Pons (tissue), 1 donor: ENCODE data around the gene AANAT.
A peak's percentile ranks its signal among the peaks of the same experiment; 100 is the strongest.
"Not testable (repeated sequence)": the region's sequence is repeated elsewhere in the genome, so short reads cannot be mapped to it uniquely, and the experiment has no call there.

Experiments
- DNase-seq: peaks from one replicate; pipeline ENCODE4 v3.0.0-alpha.2; 2016; ENCODE audit warnings: low spot score

AANAT gene

DNA sequence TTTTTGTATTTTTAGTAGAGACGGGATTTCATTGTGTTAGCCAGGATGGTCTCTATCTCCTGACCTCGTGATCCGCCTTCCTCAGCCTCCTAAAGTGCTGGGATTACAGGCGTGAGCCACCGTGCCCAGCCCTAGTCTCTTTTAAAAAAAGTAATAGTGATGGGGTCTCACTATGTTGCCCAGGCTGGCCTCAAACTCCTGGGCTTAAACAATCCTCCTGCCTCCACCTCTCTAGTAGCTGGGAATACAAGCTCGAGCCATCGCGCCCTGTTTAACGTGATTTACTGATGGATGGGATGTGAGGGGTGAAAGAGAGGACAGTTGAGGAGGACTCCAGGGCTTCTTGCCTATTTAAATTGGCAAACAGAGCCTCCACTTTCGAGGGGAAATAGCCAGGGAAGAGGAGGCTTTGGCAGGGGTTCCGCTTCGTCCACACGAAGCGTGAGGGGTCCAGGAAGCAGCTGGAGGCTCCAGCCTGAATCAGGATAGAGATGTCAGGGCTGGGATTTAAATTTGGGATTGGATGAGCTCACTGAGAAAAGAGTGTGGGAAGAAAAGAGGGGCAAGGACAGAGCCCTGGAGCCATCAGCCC lies 41.2 kb downstream of the AANAT start:
- DNase-seq: not testable (repeated sequence)

DNA sequence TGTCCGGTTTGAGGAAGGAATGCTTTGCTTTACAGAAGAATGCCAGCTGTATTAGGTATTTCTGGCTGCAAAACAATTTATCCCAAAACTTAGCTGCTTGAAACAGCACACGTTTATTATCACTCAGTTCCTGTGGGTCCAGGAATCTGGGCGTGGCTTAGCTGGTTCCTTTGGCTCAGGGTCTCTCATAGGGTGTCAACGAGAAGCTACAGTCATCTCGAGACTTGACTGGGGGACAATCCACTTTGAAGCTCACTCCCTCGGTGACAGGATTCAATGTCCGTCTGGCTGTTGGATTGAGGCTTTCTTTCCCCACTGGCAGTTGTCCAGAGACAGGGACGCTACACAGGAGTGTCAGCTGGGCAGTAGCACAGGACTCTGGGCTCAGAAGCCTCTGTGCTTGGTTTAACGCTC lies 43.4 kb downstream of the AANAT start:
- no peak for DNase-seq

DNA sequence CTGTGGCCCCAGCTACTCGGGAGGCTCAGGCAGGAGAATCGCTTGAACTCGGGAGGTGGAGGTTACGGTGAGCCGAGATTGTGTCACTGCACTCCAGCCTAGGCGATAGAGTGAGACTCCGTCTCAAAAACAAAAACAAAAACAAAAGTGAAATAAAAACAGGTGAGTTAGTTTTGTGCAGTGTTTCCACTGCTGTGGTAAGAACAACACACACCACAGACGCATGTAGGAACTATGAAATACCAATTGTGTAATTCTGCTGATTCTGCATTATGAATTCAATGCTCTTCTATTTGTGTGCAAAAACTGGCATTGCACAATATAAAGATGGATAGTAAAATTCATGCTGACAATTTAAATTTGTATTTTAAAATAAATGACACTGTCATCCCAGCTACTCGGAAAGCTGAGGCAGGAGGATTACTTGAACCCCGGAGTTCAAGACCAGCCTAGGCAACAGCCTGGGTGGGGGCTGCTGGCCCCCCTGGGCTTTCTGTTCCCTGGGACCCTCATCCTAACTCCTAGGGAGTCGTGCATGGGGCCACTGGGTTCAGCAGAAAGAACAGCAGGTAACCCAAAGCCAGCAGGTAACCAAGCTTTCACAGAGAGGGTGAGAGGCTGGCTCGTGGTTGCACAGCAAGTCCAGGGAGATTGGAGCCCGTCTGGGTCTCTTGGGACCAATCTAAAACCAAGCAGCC lies 44.4 kb downstream of the AANAT start:
- DNase-seq: no peak

DNA sequence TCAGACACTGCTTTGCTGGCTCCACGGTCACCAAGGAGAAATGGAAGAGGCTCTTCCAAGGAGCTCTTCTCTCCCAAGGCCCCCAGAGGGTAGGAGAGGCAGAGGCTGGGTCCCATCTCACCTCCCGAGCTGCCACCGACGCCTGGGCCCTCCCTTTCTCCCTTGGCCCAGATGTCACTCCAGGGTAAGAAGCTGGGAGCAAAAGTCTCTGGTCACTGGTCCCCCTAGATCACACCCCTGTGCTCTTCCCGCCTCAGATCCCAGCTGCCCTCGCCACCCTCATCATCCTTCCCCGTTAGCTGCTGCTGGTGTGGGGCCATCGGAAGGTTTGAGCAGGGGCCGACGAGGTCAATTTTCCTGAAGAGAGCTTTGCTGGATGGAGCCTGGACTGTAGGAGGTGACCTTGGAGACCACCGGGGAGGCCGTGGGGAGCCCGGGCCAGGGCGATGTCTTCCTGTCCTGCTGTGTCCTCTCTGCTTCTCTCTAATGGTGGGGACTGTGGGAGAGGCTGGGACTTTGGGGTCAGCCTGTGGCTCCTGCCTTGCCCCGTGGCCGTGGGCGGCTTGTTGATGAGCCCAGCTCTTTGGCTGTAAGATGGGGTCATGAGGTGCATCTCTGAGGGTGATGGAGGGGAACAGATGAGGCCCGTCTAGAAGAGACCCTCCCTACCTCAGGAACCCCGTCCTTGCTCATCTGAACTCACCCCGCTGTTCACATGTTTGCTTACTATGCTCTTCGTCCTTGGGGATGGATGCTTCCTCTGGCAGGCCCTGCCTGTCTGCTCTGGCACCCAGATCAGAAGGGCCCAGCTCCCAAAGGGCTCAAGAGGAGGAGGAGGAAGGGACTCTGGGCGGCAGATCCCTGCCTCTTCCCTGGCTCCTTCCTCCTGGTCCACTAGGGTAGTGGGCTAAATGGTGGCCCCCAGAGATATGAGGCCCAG lies 45.2 kb downstream of the AANAT start:
- DNase-seq: no peak

DNA sequence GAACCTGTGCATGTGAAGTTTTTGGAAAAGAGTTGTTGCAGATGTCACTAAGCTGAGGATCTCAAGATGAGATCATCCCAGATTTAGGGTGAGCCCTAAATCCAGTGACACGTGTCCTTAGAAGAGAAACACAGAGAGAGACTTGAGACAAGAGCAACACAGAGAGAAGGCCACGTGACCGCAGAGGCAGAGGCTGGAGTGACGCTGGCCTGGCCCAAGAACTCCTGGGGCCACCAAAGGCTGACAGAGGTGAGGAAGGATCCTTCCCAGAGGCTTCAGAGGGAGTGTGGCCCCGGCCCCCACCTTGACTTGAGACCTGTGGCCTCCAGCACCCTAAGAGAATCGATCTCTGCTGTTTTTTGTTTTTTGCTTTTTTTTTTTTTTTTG lies 45.9 kb downstream of the AANAT start:
- no peak for DNase-seq

DNA sequence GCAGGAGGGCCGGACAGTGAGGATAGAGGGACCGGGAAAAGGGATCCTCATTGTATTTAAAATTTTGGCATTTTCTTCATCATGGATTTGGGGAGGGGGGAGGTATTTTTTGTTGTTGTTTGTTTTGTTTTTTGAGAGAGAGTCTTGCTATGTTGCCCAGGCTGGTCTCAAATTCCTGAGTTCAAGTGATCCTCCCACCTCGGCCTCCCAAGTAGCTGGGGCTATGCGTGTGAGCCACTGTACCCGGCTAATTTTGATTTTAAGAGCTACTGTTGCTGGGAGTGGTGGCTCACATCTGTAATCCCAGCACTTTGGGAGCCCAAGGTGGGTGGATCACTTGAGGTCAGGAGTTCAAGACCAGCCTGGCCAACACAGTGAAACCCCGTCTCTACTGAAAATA lies 47.0 kb downstream of the AANAT start:
- not testable (repeated sequence) for DNase-seq

DNA sequence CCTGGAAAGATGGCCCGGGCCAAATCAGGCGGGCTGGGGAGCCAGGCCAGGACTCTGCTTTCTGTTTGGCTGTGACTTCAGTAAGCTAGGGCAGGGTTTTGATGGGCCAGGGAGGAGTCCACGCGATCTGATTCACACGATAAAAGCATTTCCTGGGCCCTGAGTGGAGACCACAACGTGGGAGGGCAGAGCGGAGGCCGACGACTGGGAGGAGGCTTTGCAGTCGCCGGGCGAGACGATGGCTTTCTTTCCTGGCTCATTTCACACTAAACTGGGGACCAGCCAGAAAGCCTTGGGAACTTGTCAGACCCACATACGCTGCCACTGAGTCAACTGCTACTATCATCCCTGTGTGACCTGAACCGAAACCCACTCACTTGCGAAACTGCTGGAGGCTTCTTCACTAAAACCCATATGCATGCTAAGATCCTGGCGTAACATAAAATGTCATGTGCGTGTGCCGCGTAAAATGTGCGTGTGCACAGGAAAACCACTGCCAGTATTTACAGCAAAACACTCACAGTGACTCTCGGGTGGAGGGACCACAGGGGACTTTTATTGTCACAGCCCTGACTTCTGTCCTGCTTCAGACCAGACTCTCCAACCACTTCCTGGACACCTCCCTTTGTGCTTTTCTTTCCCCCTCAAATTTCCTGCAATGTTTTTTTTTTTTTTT lies 48.0 kb downstream of the AANAT start:
- DNase-seq: peak; percentile 65

DNA sequence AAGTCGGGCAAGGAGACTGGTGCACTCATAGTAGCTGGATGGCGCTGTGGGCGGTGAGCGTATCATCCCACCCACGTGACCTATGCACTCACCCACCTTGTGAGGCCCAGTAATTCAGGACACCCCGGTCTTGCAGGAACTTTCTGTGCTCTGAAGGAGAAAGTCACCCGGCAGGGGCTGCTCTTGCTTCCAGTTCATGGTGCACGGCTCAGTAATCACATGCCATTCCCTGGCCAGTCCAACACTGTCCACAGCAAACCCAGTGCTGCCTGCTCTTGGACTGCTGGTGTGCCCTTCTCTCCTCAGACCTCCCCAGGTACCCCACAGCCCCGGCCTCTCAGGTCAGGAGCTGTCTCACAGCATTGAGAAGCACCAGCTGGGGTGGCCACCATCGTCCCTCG lies 50.2 kb downstream of the AANAT start:
- DNase-seq: no peak

DNA sequence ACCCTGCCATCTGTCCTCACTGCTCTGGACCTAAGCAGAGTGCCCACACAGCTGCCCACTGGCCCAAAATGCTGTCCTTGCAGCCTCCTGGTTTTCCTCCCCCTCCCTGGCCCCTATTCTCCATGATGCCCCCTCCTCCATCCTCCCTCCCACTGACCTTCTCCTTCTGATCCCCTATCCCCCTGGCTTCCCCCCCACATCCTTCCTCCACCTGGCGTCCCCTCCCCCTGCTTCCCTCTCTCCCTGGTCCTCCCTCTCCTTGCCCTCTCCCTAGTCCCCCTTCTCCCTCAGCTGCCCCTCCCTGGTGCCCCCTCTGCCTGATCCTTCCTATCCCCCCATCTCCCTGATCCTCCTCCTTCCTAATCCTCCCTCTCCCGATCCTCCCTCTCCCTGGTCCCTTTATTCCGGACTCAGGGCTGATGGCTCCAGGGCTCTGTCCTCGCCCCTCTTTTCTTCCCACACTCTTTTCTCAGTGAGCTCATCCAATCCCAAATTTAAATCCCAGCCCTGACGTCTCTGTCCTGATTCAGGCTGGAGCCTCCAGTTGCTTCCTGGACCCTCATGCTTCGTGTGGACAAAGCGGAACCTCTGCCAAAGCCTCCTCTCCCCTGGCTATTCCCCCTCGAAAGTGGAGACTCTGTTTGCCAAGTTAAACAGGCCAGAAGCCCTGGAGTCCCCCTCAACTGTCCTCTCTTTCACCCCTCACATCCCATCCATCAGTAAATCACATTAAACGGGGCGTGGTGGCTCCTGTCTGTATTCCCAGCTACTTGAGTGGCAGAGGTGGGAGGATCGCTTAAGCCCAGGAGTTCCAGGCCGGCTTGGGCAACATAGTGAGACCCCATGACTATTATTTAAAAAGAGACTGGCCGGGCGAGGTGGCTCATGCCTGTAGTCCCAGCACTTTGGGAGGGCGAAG lies 51.9 kb downstream of the AANAT start:
- no peak for DNase-seq
